ENCODE data around the gene XXYLT1. TPM values are rescaled to one million over a fixed set of nuclear protein-coding genes. Genes with fewer than 3 reads are reported as not detected.

XXYLT1 gene
- total RNA-seq, 1 experiment from 2014 or later, result 53.9 TPM

- Histone ChIP-seq H3K4me1 (ENCODE audit: insufficient read depth, low read length, poor library complexity, severe bottlenecking) (peaks cover 75% of the 10 kb centered on the region), H3K36me3 (ENCODE audit: insufficient read depth, low read length, poor library complexity, severe bottlenecking) (no peaks in the 10 kb centered on the region), H3K27ac (ENCODE audit: low read depth, low read length, poor library complexity, severe bottlenecking) (peak overlapping the region; percentile 92), H3K9me3 (ENCODE audit: low read depth, low read length, poor library complexity, severe bottlenecking) (no peaks in the 10 kb centered on the region), H3K4me3 (ENCODE audit: low read depth, low read length, poor library complexity, severe bottlenecking) (no peak overlapping the region), H3K27me3 (replicated peaks; ENCODE audit: insufficient read depth, low read depth, low read length, poor library complexity) (no peaks in the 10 kb centered on the region)
- BruUV-seq (replicated peaks), result no TSS peak
- no peak for DNase-seq (ENCODE audit: low spot score)
- ChIA-PET CTCF (interaction anchor here (1.1 to 1.7 kb wide), 2 partner anchors 569 to 574 kb away, joined by 3 to 4 read pairs; no protein-coding TSS in a partner anchor), POLR2A (ENCODE audit: low non-redundant PET) (no interaction called here)
- intact Hi-C loops (cut with micrococcal nuclease; ENCODE audit: unreplicated experiment), result no loop called here
- no peak for TF ChIP-seq EZH2 (IDR thresholded peaks at IDR 0.05; ENCODE audit: borderline replicate concordance, low read depth, low read length, poor library complexity, severe bottlenecking)
- TF ChIP-seq CTCF (conservative IDR thresholded peaks at IDR 0.05; ENCODE audit: low read depth, low read length), result no peak
Observed at GRCh38 chr3:195256639-195257453, 14.1 kb downstream of the XXYLT1 start.

- no TSS peak for BruUV-seq (replicated peaks)
- peaks cover 74% of the 10 kb centered on the region for H3K4me1 ChIP-seq (ENCODE audit: insufficient read depth, low read length, poor library complexity, severe bottlenecking)
- peak overlapping the region; percentile 92 for H3K27ac ChIP-seq (ENCODE audit: low read depth, low read length, poor library complexity, severe bottlenecking)
- DNase-seq (ENCODE audit: low spot score), result peak; percentile 46
- no peaks in the 10 kb centered on the region for H3K9me3 ChIP-seq (ENCODE audit: low read depth, low read length, poor library complexity, severe bottlenecking)
- no peaks in the 10 kb centered on the region for H3K36me3 ChIP-seq (ENCODE audit: insufficient read depth, low read length, poor library complexity, severe bottlenecking)
- TF ChIP-seq CTCF (conservative IDR thresholded peaks at IDR 0.05; ENCODE audit: low read depth, low read length) (no peak), EZH2 (IDR thresholded peaks at IDR 0.05; ENCODE audit: borderline replicate concordance, low read depth, low read length, poor library complexity, severe bottlenecking) (no peak)
- intact Hi-C loops (cut with micrococcal nuclease; ENCODE audit: unreplicated experiment), result no loop called here
- CTCF ChIA-PET, result no interaction called here
- no peak overlapping the region for H3K4me3 ChIP-seq (ENCODE audit: low read depth, low read length, poor library complexity, severe bottlenecking)
- POLR2A ChIA-PET (ENCODE audit: low non-redundant PET), result interaction anchor here (0.6 to 1.0 kb wide), 2 partner anchors 59 to 73 kb away, joined by 3 to 13 read pairs; no protein-coding TSS in a partner anchor
- H3K27me3 ChIP-seq (replicated peaks; ENCODE audit: insufficient read depth, low read depth, low read length, poor library complexity), result no peaks in the 10 kb centered on the region
Observed at GRCh38 chr3:195255571-195256501, 15.1 kb downstream of the XXYLT1 start.

GRCh38 chr3:195255176-195255500, 15.8 kb downstream of the XXYLT1 start:
- no peaks in the 10 kb centered on the region for H3K9me3 ChIP-seq (ENCODE audit: low read depth, low read length, poor library complexity, severe bottlenecking)
- BruUV-seq (replicated peaks), result no TSS peak
- intact Hi-C loops (cut with micrococcal nuclease; ENCODE audit: unreplicated experiment), result no loop called here
- CTCF ChIA-PET, result no interaction called here
- no peak overlapping the region for H3K4me3 ChIP-seq (ENCODE audit: low read depth, low read length, poor library complexity, severe bottlenecking)
- TF ChIP-seq CTCF (conservative IDR thresholded peaks at IDR 0.05; ENCODE audit: low read depth, low read length) (no peak), EZH2 (IDR thresholded peaks at IDR 0.05; ENCODE audit: borderline replicate concordance, low read depth, low read length, poor library complexity, severe bottlenecking) (no peak)
- no peak for DNase-seq (ENCODE audit: low spot score)
- no peaks in the 10 kb centered on the region for H3K36me3 ChIP-seq (ENCODE audit: insufficient read depth, low read length, poor library complexity, severe bottlenecking)
- peak overlapping the region; percentile 92 for H3K27ac ChIP-seq (ENCODE audit: low read depth, low read length, poor library complexity, severe bottlenecking)
- no peaks in the 10 kb centered on the region for H3K27me3 ChIP-seq (replicated peaks; ENCODE audit: insufficient read depth, low read depth, low read length, poor library complexity)
- peaks cover 71% of the 10 kb centered on the region for H3K4me1 ChIP-seq (ENCODE audit: insufficient read depth, low read length, poor library complexity, severe bottlenecking)
- POLR2A ChIA-PET (ENCODE audit: low non-redundant PET), result interaction anchor here (1.0 kb wide), 1 partner anchor 58 kb away, joined by 13 read pairs; no protein-coding TSS in a partner anchor
